ES-I3 (cell line): ENCODE results near the gene MYH2.
"Not testable (repeated sequence)": the region's sequence is repeated elsewhere in the genome, so short reads cannot be mapped to it uniquely, and the experiment has no call there.

Experiments
- H3K36me3 ChIP-seq: 2 replicates; pipeline ENCODE4 v1.6.1; 2013; ENCODE audit warnings: mild to moderate bottlenecking, low read length, control low read depth, moderate library complexity; ENCODE audit not compliant: insufficient read depth
- H3K4me1 ChIP-seq: 2 replicates; pipeline ENCODE4 v1.6.1; 2013; ENCODE audit warnings: mild to moderate bottlenecking, control low read depth, low read length; ENCODE audit not compliant: insufficient read depth
- H3K9ac ChIP-seq: 2 replicates; pipeline ENCODE4 v1.6.1; 2013; ENCODE audit warnings: low read depth, mild to moderate bottlenecking, low read length, moderate library complexity
- H3K9me3 ChIP-seq: 2 replicates; pipeline ENCODE4 v1.6.1; 2013; ENCODE audit warnings: mild to moderate bottlenecking, low read length, moderate library complexity; ENCODE audit not compliant: control insufficient read depth, insufficient read depth

MYH2 gene

DNA sequence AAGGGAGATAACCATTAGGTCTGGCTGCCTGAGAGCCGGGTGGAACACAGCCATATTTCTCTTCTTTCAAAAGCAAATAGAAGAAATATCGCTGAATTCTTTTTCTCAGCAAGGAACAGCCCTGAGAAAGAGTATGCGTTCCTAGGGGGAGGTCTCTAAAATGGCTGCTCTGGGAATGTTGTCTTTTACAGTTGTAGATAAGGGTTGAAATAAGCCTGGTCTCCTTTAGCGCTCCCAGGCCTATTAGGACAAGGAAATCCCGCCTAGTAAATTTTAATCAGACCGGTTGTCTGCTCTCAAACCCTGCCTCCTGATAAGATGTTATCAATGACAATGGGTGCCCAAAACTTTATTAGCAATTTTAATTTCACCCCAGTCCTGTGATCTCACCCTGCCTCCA lies 8.3 kb downstream of the MYH2 start:
- H3K36me3 ChIP-seq, H3K9me3 ChIP-seq, H3K4me1 ChIP-seq, H3K9ac ChIP-seq: not testable (repeated sequence)

DNA sequence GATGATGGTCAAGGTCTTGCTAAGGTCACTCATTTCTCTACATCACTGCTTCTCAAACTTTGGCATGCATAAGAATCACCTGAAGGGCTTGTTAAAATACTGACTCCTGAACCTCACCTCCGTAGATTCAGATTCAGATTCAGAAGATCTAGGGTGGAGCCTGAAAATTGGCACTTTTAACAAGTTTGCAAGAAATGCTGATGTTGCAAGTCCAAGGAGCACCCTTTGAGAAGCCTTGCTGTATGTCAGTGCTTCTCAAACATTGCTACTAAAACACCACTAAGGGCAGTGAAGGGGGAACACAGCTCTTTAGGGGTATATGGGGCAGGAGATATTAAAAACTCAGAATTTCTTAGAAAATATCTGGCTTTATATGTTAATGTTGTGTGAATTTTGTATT lies 17.4 kb downstream of the MYH2 start:
- Histone ChIP-seq H3K9ac (no peak overlapping the region), H3K36me3 (no peaks in the 10 kb centered on the region), H3K4me1 (no peaks in the 10 kb centered on the region), H3K9me3 (no peaks in the 10 kb centered on the region)

DNA sequence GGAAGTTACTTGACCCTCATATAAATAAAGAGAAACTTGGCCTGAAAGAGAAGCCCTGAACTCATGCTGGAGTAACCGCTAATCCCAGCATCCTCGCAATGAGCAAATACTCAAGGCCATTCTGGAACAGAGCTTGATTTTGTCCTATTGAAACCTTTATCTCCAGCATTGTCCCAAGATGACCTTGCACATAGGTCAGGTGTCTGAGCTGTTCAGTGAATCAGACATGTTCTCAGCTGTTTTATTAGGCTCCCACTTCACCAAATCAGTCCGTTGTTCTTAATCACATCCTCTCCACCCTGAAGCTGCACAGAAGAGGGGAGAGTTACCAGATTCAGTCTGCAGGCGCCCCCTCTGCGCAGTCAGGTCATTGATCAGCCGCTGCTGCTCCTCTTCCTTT lies 22.0 kb downstream of the MYH2 start:
- Histone ChIP-seq H3K36me3 (no peaks in the 10 kb centered on the region), H3K9ac (no peak overlapping the region), H3K4me1 (no peaks in the 10 kb centered on the region), H3K9me3 (no peaks in the 10 kb centered on the region)

DNA sequence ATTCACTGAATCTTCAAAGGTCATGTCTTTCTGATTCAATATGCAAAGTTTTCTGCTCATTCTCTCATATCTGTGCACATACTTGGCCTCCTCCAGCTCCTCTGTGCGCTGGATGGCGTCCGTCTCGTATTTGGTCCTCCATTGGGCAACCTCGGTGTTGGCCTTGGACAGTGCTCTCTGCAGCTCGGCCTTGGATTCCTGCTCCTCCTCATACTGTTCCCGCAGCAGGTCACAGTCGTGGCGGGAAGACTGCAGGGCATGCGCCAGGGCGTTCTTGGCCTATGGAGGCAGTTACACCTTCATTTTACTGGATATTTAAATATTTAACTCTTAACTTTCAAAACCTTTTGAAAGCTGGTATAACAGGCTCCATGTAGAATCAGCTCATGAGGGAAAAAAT lies 22.9 kb downstream of the MYH2 start:
- H3K4me1 ChIP-seq: no peaks in the 10 kb centered on the region
- no peaks in the 10 kb centered on the region for H3K9me3 ChIP-seq
- no peaks in the 10 kb centered on the region for H3K36me3 ChIP-seq
- no peak overlapping the region for H3K9ac ChIP-seq

DNA sequence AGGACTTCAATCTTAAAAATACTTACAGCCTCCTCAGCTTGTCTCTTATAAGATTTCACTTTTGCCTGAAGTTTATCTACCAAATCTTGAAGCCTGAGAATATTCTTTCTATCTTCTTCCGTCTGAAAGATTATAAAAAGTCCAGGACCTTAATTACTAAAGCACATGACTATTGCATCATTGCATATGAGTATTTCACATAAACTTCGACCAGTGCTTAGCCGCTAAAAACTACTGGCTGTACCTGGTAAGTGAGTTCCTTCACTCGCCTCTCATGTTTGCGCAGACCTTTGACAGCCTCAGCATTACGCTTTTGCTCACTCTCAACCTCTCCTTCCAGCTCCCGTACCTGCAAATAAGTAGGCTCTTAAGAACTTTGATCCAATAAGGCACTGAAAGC lies 26.4 kb downstream of the MYH2 start:
- Histone ChIP-seq H3K4me1 (no peaks in the 10 kb centered on the region), H3K9ac (no peak overlapping the region), H3K36me3 (no peaks in the 10 kb centered on the region), H3K9me3 (no peaks in the 10 kb centered on the region)

DNA sequence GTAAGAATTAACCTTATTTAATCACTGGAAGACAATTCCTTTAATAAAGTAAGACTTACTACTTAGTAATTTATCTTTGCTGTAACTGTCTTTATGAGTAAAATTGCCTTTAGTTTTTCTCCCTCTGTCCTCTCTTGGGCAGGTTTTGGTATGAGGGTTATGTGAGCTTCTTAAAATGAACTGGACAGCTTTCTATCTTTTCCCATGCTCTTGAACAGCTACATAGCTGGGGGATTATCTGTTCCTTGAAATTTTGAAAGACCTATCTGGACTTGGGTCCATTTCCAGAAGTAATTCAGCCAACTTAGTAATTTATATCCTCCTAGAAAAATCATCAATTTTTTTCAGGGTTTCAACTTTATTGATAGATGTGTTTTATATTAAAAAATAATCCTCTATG lies 27.5 kb downstream of the MYH2 start:
- Histone ChIP-seq H3K9me3 (no peaks in the 10 kb centered on the region), H3K4me1 (no peaks in the 10 kb centered on the region), H3K9ac (no peak overlapping the region)

DNA sequence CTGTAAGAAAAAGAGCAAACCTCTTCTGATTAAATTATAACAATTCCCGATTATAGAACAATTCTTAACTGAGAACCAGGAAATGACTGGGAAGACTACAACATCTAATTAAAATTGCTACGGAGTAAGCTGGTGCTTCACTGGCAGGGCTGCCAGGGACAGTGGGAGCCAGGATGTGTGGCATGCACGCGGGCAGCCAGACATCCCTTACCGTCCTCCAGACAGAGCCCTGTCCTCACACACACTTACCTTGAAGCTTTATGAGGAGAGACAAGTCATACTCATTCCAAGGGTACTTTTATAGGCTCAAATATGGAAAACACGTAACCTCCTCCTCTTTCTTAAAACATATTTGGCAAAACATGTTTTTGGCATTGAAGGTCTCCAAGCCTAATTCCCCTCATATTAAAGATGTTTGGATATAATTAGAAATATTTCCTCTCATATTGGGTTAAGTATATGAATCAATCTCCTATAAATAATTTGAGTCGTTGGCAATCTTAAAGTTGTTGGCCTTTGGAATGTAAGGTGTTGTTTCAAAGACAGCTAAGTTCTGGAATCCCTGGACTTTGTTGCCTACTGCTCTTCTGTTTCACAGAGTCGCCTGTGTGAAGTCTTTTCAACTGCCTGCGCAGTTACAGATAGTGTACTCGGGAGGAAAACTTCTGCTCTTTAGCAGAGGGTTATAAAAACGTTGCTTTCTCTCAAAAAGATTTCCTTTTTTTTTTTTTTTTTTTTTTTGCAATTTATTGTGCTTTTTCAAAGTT lies 31.0 kb downstream of the MYH2 start, which contains the start of gene MYH1:
Gene MYH1, minus strand, starts transcription at position 272 of the 767 bp plus-strand sequence. CDS start 1,900 bp downstream, outside the sequence.
- Histone ChIP-seq H3K36me3 (no peaks in the 10 kb centered on the region), H3K9me3 (no peaks in the 10 kb centered on the region), H3K4me1 (no peaks in the 10 kb centered on the region), H3K9ac (no peak within 1 kb of the TSS)

More for the DNA sequence above, 27.5 kb downstream of the MYH2 start:
- H3K36me3 ChIP-seq: no peaks in the 10 kb centered on the region

DNA sequence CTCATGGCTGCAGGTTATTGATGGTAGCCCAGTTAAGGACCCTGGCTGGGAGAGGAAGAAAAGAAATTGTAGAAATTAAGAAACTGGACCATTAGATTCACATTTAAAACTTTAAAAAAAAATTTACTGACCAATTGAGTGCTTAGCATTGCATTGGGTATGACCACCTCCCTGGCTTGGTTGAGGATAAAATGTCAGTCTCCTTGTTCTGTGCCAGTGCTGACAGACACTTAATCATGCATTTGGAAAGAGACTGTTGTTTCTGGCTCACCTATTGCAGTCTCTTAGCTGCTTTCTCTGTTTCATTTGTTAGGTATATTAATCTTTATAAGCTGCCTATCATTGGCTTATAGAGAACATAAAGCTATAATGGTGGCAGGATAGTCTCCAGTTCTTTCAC lies 32.8 kb downstream of the MYH2 start:
- no peaks in the 10 kb centered on the region for H3K4me1 ChIP-seq
- no peak overlapping the region for H3K9ac ChIP-seq
- H3K9me3 ChIP-seq: no peaks in the 10 kb centered on the region
- H3K36me3 ChIP-seq: no peaks in the 10 kb centered on the region

DNA sequence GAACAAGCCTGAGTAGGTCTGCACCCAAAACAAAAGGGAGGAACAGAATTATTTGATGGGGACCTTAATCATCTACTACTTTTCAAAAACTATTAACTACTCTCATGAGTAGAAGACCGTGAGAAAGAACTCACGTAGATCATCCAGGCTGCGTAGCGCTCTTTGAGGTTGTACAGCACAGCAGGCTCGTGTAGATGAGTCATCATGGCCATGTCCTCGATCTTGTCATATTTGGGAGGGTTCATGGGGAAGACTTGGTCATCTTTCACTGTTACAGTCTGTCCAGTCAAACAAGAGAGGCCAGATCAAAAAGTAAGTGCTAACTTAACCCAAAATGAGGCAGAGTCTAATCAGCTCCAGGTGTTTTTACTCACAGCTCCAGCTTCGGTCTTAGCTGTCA lies 33.4 kb downstream of the MYH2 start:
- H3K4me1 ChIP-seq: no peaks in the 10 kb centered on the region
- no peaks in the 10 kb centered on the region for H3K9me3 ChIP-seq
- H3K9ac ChIP-seq: no peak overlapping the region
- no peaks in the 10 kb centered on the region for H3K36me3 ChIP-seq

DNA sequence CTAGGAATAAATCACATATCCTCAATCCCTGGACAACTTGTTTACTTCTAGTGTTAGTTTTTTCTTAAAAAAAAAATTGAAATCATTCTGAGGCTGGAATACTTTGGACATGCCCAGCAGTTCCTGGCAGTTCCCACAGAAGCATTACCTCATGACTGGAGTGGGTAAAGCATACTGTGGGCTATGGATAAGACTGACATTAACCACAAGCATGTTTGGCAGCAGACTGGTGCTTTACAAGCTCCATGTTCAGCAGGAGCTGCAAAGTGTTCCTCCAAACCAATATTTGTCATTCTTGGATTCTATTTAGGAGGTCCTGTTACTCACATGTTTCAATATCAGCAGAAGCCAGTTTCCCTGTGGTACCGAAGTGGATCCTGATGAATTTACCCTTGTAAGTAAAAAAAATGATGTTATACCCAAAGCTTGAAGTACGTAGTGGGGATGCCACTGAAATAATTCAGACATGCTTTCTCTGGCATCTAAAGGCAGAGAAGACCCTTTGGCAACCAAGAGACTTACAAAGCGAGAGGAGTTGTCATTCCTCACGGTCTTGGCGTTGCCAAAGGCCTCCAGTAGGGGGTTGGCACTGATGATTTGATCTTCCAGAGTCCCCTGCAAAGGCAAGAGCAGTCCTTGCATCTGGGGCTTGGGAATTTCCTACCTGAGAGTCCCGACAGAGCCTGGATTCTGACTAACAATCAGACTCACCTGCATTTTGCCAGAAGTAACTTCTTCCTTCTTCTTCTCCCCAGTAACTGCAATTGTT lies 36.0 kb downstream of the MYH2 start:
- Histone ChIP-seq H3K4me1 (no peaks in the 10 kb centered on the region), H3K36me3 (no peaks in the 10 kb centered on the region), H3K9ac (no peak overlapping the region), H3K9me3 (no peaks in the 10 kb centered on the region)

DNA sequence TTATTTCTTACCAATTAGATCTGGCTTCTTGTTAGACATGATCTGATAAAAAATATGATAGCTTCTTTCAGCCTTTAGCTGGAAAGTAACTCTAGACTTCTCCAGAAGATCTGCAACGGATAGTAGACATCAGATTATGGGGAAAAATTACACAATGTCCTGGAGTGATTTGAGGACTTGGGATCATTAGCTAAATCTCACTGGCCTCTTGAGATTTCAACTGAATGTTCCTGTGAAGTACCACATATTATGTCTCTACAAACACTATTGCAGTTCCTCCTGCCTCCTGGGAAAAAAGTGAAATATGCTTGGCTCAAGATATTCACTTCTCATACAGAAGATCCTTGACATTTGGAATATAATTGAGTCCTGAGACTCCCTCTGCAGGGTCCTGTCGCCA lies 36.6 kb downstream of the MYH2 start:
- no peaks in the 10 kb centered on the region for H3K36me3 ChIP-seq
- no peaks in the 10 kb centered on the region for H3K9me3 ChIP-seq
- no peaks in the 10 kb centered on the region for H3K4me1 ChIP-seq
- no peak overlapping the region for H3K9ac ChIP-seq

DNA sequence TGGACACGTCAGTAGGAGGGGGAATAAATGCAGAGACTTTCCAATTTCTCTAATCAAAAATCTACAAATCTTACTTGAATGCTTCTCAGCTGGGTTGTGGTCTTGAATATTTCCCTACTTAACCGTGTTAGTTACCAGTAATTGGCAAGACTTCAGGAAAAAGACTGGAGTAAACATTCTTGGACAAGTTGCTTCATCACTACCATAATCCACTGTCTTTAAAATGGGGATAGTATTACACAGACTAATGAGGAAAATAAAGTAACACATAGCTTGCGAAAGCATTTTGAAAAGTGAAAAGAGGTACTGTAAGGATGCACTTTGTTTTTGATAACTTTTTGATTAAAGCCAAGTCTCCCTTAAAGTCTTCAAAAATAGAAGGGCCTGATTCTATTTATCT lies 49.5 kb downstream of the MYH2 start:
- no peaks in the 10 kb centered on the region for H3K4me1 ChIP-seq
- H3K36me3 ChIP-seq: no peaks in the 10 kb centered on the region
- no peaks in the 10 kb centered on the region for H3K9me3 ChIP-seq
- H3K9ac ChIP-seq: no peak overlapping the region

DNA sequence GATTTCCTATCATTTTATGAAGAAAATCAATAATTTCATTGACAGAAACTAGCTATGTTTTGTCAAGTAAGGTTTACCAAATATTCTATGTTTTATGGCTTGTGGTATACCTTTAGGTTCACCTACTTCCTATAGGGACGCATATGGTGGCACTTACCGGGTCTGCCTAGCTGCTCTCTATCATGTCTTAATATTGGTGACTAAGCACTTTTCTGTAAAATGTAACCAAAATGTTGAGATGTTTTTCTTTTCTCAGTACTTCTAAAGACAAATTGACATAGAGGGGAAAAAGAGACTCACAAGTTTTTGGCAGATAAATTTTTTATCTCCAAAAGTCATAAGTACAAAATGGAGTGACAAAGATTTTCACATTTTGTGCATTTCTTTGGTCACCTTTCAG lies 57.5 kb downstream of the MYH2 start:
- H3K9ac ChIP-seq: no peak overlapping the region
- H3K9me3 ChIP-seq: no peaks in the 10 kb centered on the region
- H3K36me3 ChIP-seq: no peaks in the 10 kb centered on the region
- H3K4me1 ChIP-seq: no peaks in the 10 kb centered on the region

DNA sequence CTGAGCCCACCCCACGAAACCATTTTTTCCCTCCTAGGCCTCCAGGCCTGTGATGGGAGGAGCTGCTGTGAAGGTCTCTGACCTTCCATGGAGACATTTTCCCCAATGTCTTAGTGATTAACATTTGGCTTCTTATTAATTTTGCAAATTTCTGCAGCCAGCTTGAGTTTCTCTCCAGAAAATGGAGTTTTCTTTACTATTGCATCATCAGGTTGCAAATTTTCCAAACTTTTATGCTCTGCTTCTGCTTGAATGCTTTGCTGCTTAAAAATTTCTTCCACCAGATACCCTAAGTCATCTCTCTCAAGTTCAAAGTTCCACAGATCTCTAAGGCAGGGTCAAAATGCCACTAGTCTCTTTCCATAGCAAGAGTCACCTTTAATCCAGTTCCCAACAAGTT lies 67.2 kb downstream of the MYH2 start:
- H3K9ac ChIP-seq: no peak overlapping the region
- H3K9me3 ChIP-seq: no peaks in the 10 kb centered on the region
- no peaks in the 10 kb centered on the region for H3K36me3 ChIP-seq
- H3K4me1 ChIP-seq: no peaks in the 10 kb centered on the region

DNA sequence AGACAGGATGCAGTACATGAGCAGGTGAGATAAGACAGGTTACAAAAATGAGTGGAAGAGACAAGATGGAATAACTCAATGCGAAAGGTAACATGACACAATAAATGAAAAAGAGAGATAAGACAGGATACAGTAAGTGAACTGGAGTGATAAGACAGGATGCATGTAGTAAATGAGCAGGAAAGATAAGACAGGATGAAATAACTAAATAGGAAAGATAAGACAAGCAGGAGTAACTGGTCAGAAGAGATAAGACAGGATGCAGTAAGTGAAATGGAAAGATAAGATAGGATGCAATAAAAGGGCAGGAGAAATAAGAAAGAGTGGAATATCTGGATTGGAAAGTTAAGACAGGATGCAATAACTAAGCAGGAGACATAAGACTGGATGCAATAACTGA lies 71.8 kb downstream of the MYH2 start:
- no peak overlapping the region for H3K9ac ChIP-seq

More for the DNA sequence above, 71.8 kb downstream of the MYH2 start:
- Histone ChIP-seq H3K9me3 (no peaks in the 10 kb centered on the region), H3K4me1 (no peaks in the 10 kb centered on the region), H3K36me3 (no peaks in the 10 kb centered on the region)
